Trophoblast cell (in vitro differentiated cells and primary cell): Measurements from ENCODE around the gene RPL7A.

Experiments
- DNase-seq, 2 donors: peaks; one replicate each; pipeline ENCODE4 v3.0.0-alpha.2; 2016
- H2AFZ ChIP-seq: 2 replicates; pipeline ENCODE4 v1.6.1; 2013; ENCODE audit warnings: low read length, moderate library complexity, mild to moderate bottlenecking; ENCODE audit not compliant: insufficient read depth, poor library complexity
- H2AK5ac ChIP-seq: 2 replicates; pipeline ENCODE4 v1.6.1; 2013; ENCODE audit warnings: mild to moderate bottlenecking, low read length
- H2BK120ac ChIP-seq: 2 replicates; pipeline ENCODE4 v1.6.1; 2013; ENCODE audit warnings: low read length, mild to moderate bottlenecking, moderate library complexity; ENCODE audit not compliant: insufficient read depth, poor library complexity
- H2BK12ac ChIP-seq: 2 replicates; pipeline ENCODE4 v1.6.1; 2013; ENCODE audit warnings: mild to moderate bottlenecking, low read length, moderate library complexity
- H2BK5ac ChIP-seq: 2 replicates; pipeline ENCODE4 v1.6.1; 2013; ENCODE audit warnings: low read length, low read depth, moderate library complexity, mild to moderate bottlenecking; ENCODE audit not compliant: poor library complexity
- H3K14ac ChIP-seq: 2 replicates; pipeline ENCODE4 v1.6.1; 2013; ENCODE audit warnings: mild to moderate bottlenecking, low read length
- H3K18ac ChIP-seq: 2 replicates; pipeline ENCODE4 v1.6.1; 2013; ENCODE audit warnings: mild to moderate bottlenecking, low read length
- H3K23ac ChIP-seq: 2 replicates; pipeline ENCODE4 v1.6.1; 2013; ENCODE audit warnings: low read length
- H3K27ac ChIP-seq: 2 replicates; pipeline ENCODE4 v1.5.1; 2013; ENCODE audit warnings: low read depth, mild to moderate bottlenecking, inconsistent platforms, low read length, moderate library complexity
- H3K27me3 ChIP-seq: 2 replicates; pipeline ENCODE4 v1.6.1; 2013; ENCODE audit warnings: inconsistent platforms, mild to moderate bottlenecking, low read length, moderate library complexity; ENCODE audit not compliant: insufficient read depth
- H3K36me3 ChIP-seq, 2 experiments: 1 replicate in 1 of 2; 2 replicates in 1 of 2; pipeline ENCODE4 v1.6.1; 2013; ENCODE audit warnings: low read length in 2 of 2, mild to moderate bottlenecking in 2 of 2, moderate library complexity in 1 of 2; ENCODE audit not compliant: insufficient read depth in 2 of 2, control insufficient read depth in 1 of 2
- H3K4ac ChIP-seq: 2 replicates; pipeline ENCODE4 v1.6.1; 2013; ENCODE audit warnings: low read depth, mild to moderate bottlenecking, low read length, moderate library complexity
- H3K4me1 ChIP-seq, 2 experiments: 1 replicate in 1 of 2; 2 replicates in 1 of 2; pipeline ENCODE4 v1.6.1; 2013; ENCODE audit warnings: low read length in 2 of 2, mild to moderate bottlenecking in 2 of 2, moderate library complexity in 1 of 2; ENCODE audit not compliant: insufficient read depth in 2 of 2, control insufficient read depth in 1 of 2
- H3K4me2 ChIP-seq: 2 replicates; pipeline ENCODE4 v1.6.1; 2013; ENCODE audit warnings: inconsistent platforms, mild to moderate bottlenecking, low read length, moderate library complexity
- H3K4me3 ChIP-seq: 2 replicates; pipeline ENCODE4 v1.5.1; 2013; ENCODE audit warnings: mild to moderate bottlenecking, low read depth, low read length, inconsistent platforms
- H3K79me1 ChIP-seq: one replicate; pipeline ENCODE4 v1.6.1; 2013; ENCODE audit warnings: low read length
- H3K79me2 ChIP-seq: 2 replicates; pipeline ENCODE4 v1.6.1; 2013; ENCODE audit warnings: low read length, mild to moderate bottlenecking; ENCODE audit not compliant: control insufficient read depth, insufficient read depth, poor library complexity
- H3K9ac ChIP-seq: 2 replicates; pipeline ENCODE4 v1.6.1; 2013; ENCODE audit warnings: mild to moderate bottlenecking, low read length
- H3K9me3 ChIP-seq: 2 replicates; pipeline ENCODE4 v1.6.1; 2013; ENCODE audit warnings: low read depth, mild to moderate bottlenecking, control low read depth, inconsistent platforms, low read length; ENCODE audit not compliant: insufficient read depth
- H4K12ac ChIP-seq: 2 replicates; pipeline ENCODE4 v1.6.1; 2013; ENCODE audit warnings: low read depth, mild to moderate bottlenecking, low read length, moderate library complexity
- H4K8ac ChIP-seq: 2 replicates; pipeline ENCODE4 v1.6.1; 2013; ENCODE audit warnings: low read depth, mild to moderate bottlenecking, low read length, moderate library complexity
- H4K91ac ChIP-seq: one replicate; pipeline ENCODE4 v1.6.1; 2013; ENCODE audit warnings: low read depth, mild to moderate bottlenecking, low read length, moderate library complexity
- WGBS: extraction: QIAGEN DNeasy Blood & Tissue Kit; methylation state at CpG from one replicate; pipeline ENCODE4 v1.1.7; 2013; ENCODE audit warnings: missing lambda C conversion rate; ENCODE audit not compliant: insufficient read length, insufficient coverage; ENCODE audit errors: extremely low coverage; 5-methylcytosine and 5-hydroxymethylcytosine counted together

The RPL7A gene

GRCh38 chr9:133306242-133307204 is 41.5 kb upstream of the RPL7A start:
- Histone ChIP-seq H3K4me2 (no peak overlapping the region), H3K9ac (no peak overlapping the region), H3K4me3 (peak overlapping the region; percentile 5), H3K27ac (no peak overlapping the region), H3K79me2 (no peaks in the 10 kb centered on the region), H4K12ac (no peak overlapping the region), H3K27me3 (no peaks in the 10 kb centered on the region), H2BK12ac (no peak overlapping the region), H3K18ac (no peak overlapping the region), H4K91ac (no peak overlapping the region), H2BK5ac (no peak overlapping the region), H2AFZ (no peak overlapping the region), H3K79me1 (no peaks in the 10 kb centered on the region), H3K36me3 (no peaks in the 10 kb centered on the region), H3K9me3 (peaks cover 5% of the 10 kb centered on the region), H2BK120ac (no peak overlapping the region), H4K8ac (no peak overlapping the region), H3K23ac (no peak overlapping the region), H3K4ac (no peak overlapping the region), H3K14ac (no peak overlapping the region), H2AK5ac (no peak overlapping the region), H3K4me1 (no peaks in the 10 kb centered on the region)
- no peak for DNase-seq
- no CpG with 5 or more reads among the region's 31 CpGs for WGBS

GRCh38 chr9:133307301-133307700 is 40.7 kb upstream of the RPL7A start:
- Histone ChIP-seq H2BK5ac (no peak overlapping the region), H3K23ac (no peak overlapping the region), H3K4me1 (no peaks in the 10 kb centered on the region), H3K4ac (no peak overlapping the region), H4K12ac (no peak overlapping the region), H2BK12ac (no peak overlapping the region), H2BK120ac (no peak overlapping the region), H3K27ac (no peak overlapping the region), H3K79me2 (no peaks in the 10 kb centered on the region), H2AFZ (no peak overlapping the region), H3K9ac (no peak overlapping the region), H3K36me3 (no peaks in the 10 kb centered on the region), H2AK5ac (no peak overlapping the region), H3K9me3 (peaks cover 3% of the 10 kb centered on the region), H4K8ac (no peak overlapping the region), H4K91ac (no peak overlapping the region), H3K18ac (no peak overlapping the region), H3K4me3 (no peak overlapping the region), H3K79me1 (no peaks in the 10 kb centered on the region), H3K14ac (no peak overlapping the region), H3K27me3 (no peaks in the 10 kb centered on the region), H3K4me2 (no peak overlapping the region)
- no peak for DNase-seq
- WGBS, result no CpG with 5 or more reads among the region's 16 CpGs

- no peak overlapping the region for H2AFZ ChIP-seq
- no peak for DNase-seq
Observed at GRCh38 chr9:133309608-133310007, 38.4 kb upstream of the RPL7A start.

GRCh38 chr9:133315997-133316396 is 32.0 kb upstream of the RPL7A start:
- no peak overlapping the region for H3K18ac ChIP-seq
- H3K23ac ChIP-seq, result no peak overlapping the region
- H4K91ac ChIP-seq, result no peak overlapping the region
- no peak overlapping the region for H2BK12ac ChIP-seq
- H3K4me2 ChIP-seq, result no peak overlapping the region
- no peaks in the 10 kb centered on the region for H3K79me2 ChIP-seq
- no peaks in the 10 kb centered on the region for H3K79me1 ChIP-seq
- no peak overlapping the region for H2BK120ac ChIP-seq
- H3K4ac ChIP-seq, result no peak overlapping the region
- no peak overlapping the region for H2BK5ac ChIP-seq
- H2AFZ ChIP-seq, result no peak overlapping the region
- no peak overlapping the region for H4K8ac ChIP-seq
- H2AK5ac ChIP-seq, result no peak overlapping the region
- H3K9ac ChIP-seq, result no peak overlapping the region
- no peaks in the 10 kb centered on the region for H3K36me3 ChIP-seq
- no peak overlapping the region for H3K4me3 ChIP-seq
- no peaks in the 10 kb centered on the region for H3K4me1 ChIP-seq
- H3K14ac ChIP-seq, result no peak overlapping the region
- H3K9me3 ChIP-seq, result no peaks in the 10 kb centered on the region
- no CpG with 5 or more reads among the region's 2 CpGs for WGBS
- H3K27me3 ChIP-seq, result no peaks in the 10 kb centered on the region
- DNase-seq, result no peak
- H3K27ac ChIP-seq, result no peak overlapping the region
- H4K12ac ChIP-seq, result no peak overlapping the region

More at GRCh38 chr9:133309608-133310007, 38.4 kb upstream of the RPL7A start:
- Histone ChIP-seq H3K79me1 (no peaks in the 10 kb centered on the region), H2BK120ac (no peak overlapping the region), H3K79me2 (no peaks in the 10 kb centered on the region), H3K9me3 (peaks cover 3% of the 10 kb centered on the region), H2BK5ac (no peak overlapping the region), H3K27ac (no peak overlapping the region), H4K91ac (no peak overlapping the region), H3K14ac (no peak overlapping the region), H3K4me2 (no peak overlapping the region), H3K23ac (no peak overlapping the region), H2BK12ac (no peak overlapping the region), H3K36me3 (no peaks in the 10 kb centered on the region), H3K4me1 (no peaks in the 10 kb centered on the region), H3K18ac (no peak overlapping the region), H4K8ac (no peak overlapping the region), H3K27me3 (no peaks in the 10 kb centered on the region), H2AK5ac (no peak overlapping the region), H3K9ac (no peak overlapping the region), H3K4ac (no peak overlapping the region), H4K12ac (no peak overlapping the region), H3K4me3 (no peak overlapping the region)
- no CpG with 5 or more reads among the region's 6 CpGs for WGBS
